Fibroblast of lung (primary cell): ENCODE results near the gene LEUTX. TPM values are rescaled to one million over a fixed set of nuclear protein-coding genes. Genes with fewer than 3 reads are reported as not detected.

ENCODE experiments used
- DNase-seq, 2 donors: peaks; one replicate each; pipeline versions ENCODE4 v3.0.0 to v3.0.0-alpha.2; 2010; ENCODE audit warnings: low read depth in 2 of 2
- H2AFZ ChIP-seq: 2 replicates; pipeline ENCODE4 v1.5.1; 2012; ENCODE audit warnings: low read length, control low read depth, inconsistent platforms
- H3K27ac ChIP-seq: 2 replicates; pipeline ENCODE4 v1.5.1; 2011; ENCODE audit warnings: low read length, control low read depth; ENCODE audit not compliant: insufficient read depth
- H3K27me3 ChIP-seq: 2 replicates; pipeline ENCODE4 v1.5.1; 2011; ENCODE audit warnings: mild to moderate bottlenecking, low read length; ENCODE audit not compliant: control insufficient read depth, insufficient read depth
- H3K36me3 ChIP-seq: 2 replicates; pipeline ENCODE4 v1.5.1; 2011; ENCODE audit warnings: low read length; ENCODE audit not compliant: control insufficient read depth, insufficient read depth
- H3K4me1 ChIP-seq: 2 replicates; pipeline ENCODE4 v1.5.1; 2011; ENCODE audit warnings: low read length; ENCODE audit not compliant: control insufficient read depth, insufficient read depth; ENCODE audit errors: extremely low read depth
- H3K4me2 ChIP-seq: 2 replicates; pipeline ENCODE4 v1.5.1; 2011; ENCODE audit warnings: low read length, control low read depth; ENCODE audit not compliant: insufficient read depth; ENCODE audit errors: extremely low read depth
- H3K4me3 ChIP-seq, 4 experiments: fragments of 200-600 bp in 1 of 4; sonication (generic) in 1 of 4; replicated peaks in 1 of 4; 2 replicates each; pipeline ENCODE4 v1.5.1; 2011 to 2016; ENCODE audit warnings: low read length in 4 of 4, low read depth in 3 of 4, mild to moderate bottlenecking in 3 of 4, control low read depth in 2 of 4, inconsistent platforms in 1 of 4, mixed read lengths in 1 of 4; ENCODE audit not compliant: insufficient read depth in 1 of 4; ENCODE audit errors: control extremely low read depth in 1 of 4
- H3K79me2 ChIP-seq: 2 replicates; pipeline ENCODE4 v1.5.1; 2012; ENCODE audit warnings: mild to moderate bottlenecking, low read length, inconsistent platforms; ENCODE audit not compliant: control insufficient read depth, insufficient read depth
- H3K9ac ChIP-seq: 2 replicates; pipeline ENCODE4 v1.5.1; 2011; ENCODE audit warnings: mild to moderate bottlenecking, low read length, control low read depth; ENCODE audit not compliant: insufficient read depth
- H3K9me3 ChIP-seq: 2 replicates; pipeline ENCODE4 v1.5.1; 2012; ENCODE audit warnings: low read depth, low read length; ENCODE audit not compliant: control insufficient read depth, insufficient read depth
- H4K20me1 ChIP-seq: 2 replicates; pipeline ENCODE4 v1.5.1; 2011; ENCODE audit warnings: low read length; ENCODE audit not compliant: control insufficient read depth, insufficient read depth; ENCODE audit errors: extremely low read depth
- EZH2 ChIP-seq: IDR thresholded peaks from 2 replicates; pipeline ENCODE4 v1.5.1; 2012; ENCODE audit warnings: low read length, control low read depth, mild to moderate bottlenecking; ENCODE audit errors: missing control alignments
- polyA plus RNA-seq, 2 donors: library from polyadenylated mRNA; depleted of rRNA in 1 of 2; stranded (reverse) in 1 of 2; unstranded in 1 of 2; fragments of >200 nt; gene quantifications; 2 replicates each; pipeline ENCODE4 v1.2.1, GENCODE V29; 2011 to 2012; ENCODE audit warnings: missing spikeins in 1 of 2
- total RNA-seq: library from RNA; depleted of rRNA; stranded (reverse); fragments of >200 nt; gene quantifications from 2 replicates; pipeline ENCODE4 v1.2.1, GENCODE V29; 2014
- TF ChIP-seq, protein P1 (sequence below), 2 donors: IDR thresholded peaks in 1 of 2; conservative IDR thresholded peaks in 1 of 2; 1 replicate in 1 of 2; 2 replicates in 1 of 2; pipeline ENCODE4 v1.5.1; 2011 to 2012; ENCODE audit warnings: low read length in 2 of 2, control low read depth in 1 of 2, inconsistent platforms in 1 of 2, low read depth in 1 of 2, mild to moderate bottlenecking in 1 of 2

The LEUTX gene
- total and polyA plus RNA-seq, 2 donors (not counting 1 experiment from before 2014, with no cell fraction given) = not detected

DNA sequence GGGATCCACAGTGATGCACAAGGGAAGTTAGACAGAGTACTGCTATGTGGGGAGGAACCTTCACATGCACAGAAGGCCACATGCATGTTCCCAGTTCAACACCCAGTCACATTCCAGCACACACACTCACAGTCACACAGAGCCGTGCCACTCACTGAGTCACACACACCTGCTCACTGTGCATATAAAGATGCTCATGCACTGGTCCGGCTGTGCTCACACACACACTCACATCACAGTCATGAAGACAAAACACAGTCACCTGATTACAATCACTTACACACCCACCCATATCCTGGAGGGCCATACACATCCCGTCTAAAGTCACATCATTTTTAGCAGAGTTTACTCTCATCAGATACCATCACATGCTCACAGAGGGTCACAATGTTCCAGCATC is 41.3 kb upstream of the LEUTX start:
- no peaks in the 10 kb centered on the region for H3K79me2 ChIP-seq

GRCh38 chr19:39737891-39738290 is 40.8 kb upstream of the LEUTX start, which contains the start of gene CLC:
Gene CLC, minus strand, starts transcription at chr19:39738029. Its CDS starts 77 bp downstream, at chr19:39737952.
- Histone ChIP-seq H3K4me1 (no peaks in the 10 kb centered on the region), H3K4me2 (no peak within 1 kb of the TSS), H3K36me3 (no peaks in the 10 kb centered on the region), H3K9ac (no peak within 1 kb of the TSS), H4K20me1 (no peaks in the 10 kb centered on the region), H3K27me3 (no peaks in the 10 kb centered on the region), H3K27ac (no peak within 1 kb of the TSS), H3K79me2 (no peaks in the 10 kb centered on the region), H3K4me3 (no peak within 1 kb of the TSS), H3K9me3 (no peaks in the 10 kb centered on the region), H2AFZ (no peak within 1 kb of the TSS)
- TF ChIP-seq, protein P1, sequence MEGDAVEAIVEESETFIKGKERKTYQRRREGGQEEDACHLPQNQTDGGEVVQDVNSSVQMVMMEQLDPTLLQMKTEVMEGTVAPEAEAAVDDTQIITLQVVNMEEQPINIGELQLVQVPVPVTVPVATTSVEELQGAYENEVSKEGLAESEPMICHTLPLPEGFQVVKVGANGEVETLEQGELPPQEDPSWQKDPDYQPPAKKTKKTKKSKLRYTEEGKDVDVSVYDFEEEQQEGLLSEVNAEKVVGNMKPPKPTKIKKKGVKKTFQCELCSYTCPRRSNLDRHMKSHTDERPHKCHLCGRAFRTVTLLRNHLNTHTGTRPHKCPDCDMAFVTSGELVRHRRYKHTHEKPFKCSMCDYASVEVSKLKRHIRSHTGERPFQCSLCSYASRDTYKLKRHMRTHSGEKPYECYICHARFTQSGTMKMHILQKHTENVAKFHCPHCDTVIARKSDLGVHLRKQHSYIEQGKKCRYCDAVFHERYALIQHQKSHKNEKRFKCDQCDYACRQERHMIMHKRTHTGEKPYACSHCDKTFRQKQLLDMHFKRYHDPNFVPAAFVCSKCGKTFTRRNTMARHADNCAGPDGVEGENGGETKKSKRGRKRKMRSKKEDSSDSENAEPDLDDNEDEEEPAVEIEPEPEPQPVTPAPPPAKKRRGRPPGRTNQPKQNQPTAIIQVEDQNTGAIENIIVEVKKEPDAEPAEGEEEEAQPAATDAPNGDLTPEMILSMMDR (conservative IDR thresholded peaks at IDR 0.05 in 1 of 2, IDR thresholded peaks at IDR 0.05 in 1 of 2; ENCODE audit: low read depth in 1 of 2, low read length in 2 of 2) = no peak
- no peak for TF ChIP-seq EZH2
- DNase-seq = no peak

More for the DNA sequence above, 41.3 kb upstream of the LEUTX start:
- Histone ChIP-seq H2AFZ (no peak overlapping the region), H4K20me1 (no peaks in the 10 kb centered on the region), H3K4me3 (no peak overlapping the region), H3K4me1 (no peaks in the 10 kb centered on the region), H3K4me2 (no peak overlapping the region), H3K36me3 (no peaks in the 10 kb centered on the region), H3K27me3 (no peaks in the 10 kb centered on the region), H3K27ac (no peak overlapping the region), H3K9me3 (no peaks in the 10 kb centered on the region), H3K9ac (no peak overlapping the region)
- TF ChIP-seq EZH2 = no peak
- TF ChIP-seq, protein P1 (conservative IDR thresholded peaks at IDR 0.05 in 1 of 2, IDR thresholded peaks at IDR 0.05 in 1 of 2; ENCODE audit: low read depth in 1 of 2, low read length in 2 of 2) = no peak
- no peak for DNase-seq

DNA sequence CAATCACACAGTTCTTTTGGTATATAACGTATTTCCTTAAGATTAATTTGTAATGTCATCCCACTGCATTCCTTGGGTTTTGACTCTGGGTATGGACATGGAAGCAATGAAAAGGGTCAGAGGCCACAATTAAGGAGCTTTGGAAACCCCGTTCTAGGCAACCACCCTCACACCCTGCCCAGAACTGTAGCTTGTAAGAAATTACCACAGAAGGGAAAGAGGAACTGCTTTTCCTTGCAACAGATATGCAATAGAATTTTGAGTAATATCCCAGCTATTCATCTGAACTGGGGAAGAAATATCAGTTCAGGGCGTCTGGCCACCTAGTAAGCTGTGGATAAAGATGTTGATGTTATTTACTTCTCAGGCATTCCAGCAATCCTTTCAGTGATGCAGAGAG is 39.8 kb upstream of the LEUTX start:
- TF ChIP-seq, protein P1 (conservative IDR thresholded peaks at IDR 0.05 in 1 of 2, IDR thresholded peaks at IDR 0.05 in 1 of 2; ENCODE audit: low read depth in 1 of 2, low read length in 2 of 2) = no peak
- TF ChIP-seq EZH2 = no peak
- H3K36me3 ChIP-seq = no peaks in the 10 kb centered on the region
- no peak for DNase-seq
- H3K9ac ChIP-seq = no peak overlapping the region
- H2AFZ ChIP-seq = no peak overlapping the region
- no peak overlapping the region for H3K4me3 ChIP-seq
- no peaks in the 10 kb centered on the region for H3K9me3 ChIP-seq
- no peaks in the 10 kb centered on the region for H4K20me1 ChIP-seq
- H3K4me1 ChIP-seq = no peaks in the 10 kb centered on the region
- no peaks in the 10 kb centered on the region for H3K79me2 ChIP-seq
- no peaks in the 10 kb centered on the region for H3K27me3 ChIP-seq
- no peak overlapping the region for H3K27ac ChIP-seq
- no peak overlapping the region for H3K4me2 ChIP-seq
